ENCODE results near the gene PRKCH.

DNA sequence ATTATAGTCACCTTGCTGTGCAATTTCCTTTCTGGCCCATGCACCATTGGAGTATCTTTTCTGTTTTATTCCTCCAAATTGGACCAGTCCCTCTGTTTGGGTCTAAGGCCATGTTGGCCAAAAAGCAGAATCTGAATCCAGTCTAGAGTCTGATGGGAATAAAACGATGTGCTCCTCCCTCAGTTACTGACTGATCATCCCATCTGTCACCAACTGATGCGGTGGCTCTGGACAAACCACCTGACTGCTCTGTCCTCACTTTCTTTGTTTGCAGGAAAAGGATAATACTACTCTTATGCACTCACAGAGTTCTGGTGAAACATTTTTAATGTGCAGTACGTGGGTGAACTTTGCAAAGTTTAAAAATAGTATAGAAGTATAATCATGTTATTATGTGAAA lies 253.7 kb downstream of the PRKCH start:
- TF ChIP-seq CTCF (conservative IDR thresholded peaks at IDR 0.05; ENCODE audit: low read length) (no peak), EZH2phosphoT487 (IDR thresholded peaks at IDR 0.05; ENCODE audit: borderline replicate concordance) (no peak)

Data from Loucy (cell line).